ENCODE measurements around the gene PCNX2.

Gene PCNX2

DNA sequence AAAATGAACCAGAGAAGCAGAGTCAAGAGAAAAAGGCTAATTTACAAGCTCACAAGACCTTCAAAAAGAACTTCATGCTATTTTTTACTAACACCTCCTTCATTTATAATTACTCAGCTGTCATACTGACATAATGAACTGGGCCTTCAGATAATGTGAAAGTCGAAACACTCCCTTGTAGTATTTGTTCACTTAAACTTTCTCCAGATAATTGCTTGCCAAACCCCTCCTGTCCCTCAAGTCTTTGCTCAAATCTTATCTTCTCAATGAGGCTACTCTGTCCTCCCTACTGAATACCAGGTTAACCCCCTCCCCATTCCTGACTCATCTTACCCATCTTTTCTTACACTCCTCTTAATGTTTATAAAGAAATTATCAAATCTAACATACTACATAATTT is 20.9 kb upstream of the PCNX2 start:
- DNase-seq: no peak

DNA sequence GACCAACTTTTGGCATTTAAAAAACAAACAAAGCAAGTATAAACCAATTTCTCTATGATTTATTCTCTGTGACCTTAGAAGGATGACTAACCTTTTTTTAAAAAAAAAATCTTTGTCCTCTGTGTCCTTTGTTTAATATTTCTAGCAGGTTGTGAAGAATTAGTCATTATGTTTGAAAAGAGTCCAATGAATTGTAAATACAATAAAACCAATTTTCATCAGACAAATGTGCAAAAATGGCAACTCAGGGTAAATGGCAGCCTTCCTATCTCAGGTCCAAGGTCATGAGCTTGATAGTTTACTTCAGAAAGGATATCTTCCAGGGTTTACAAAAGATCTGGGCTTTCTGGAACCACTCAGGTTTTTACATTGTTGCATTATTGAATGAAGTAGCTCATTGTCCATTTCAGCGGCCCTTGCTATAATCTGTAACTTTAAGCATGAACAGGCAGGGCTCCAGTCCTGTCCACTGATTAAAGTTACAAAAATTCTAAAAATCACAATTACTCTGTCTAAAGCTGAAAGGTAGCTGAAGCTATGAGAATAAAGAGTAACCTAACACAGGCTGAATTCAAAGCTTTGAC is 20.3 kb upstream of the PCNX2 start:
- no peak for DNase-seq

DNA sequence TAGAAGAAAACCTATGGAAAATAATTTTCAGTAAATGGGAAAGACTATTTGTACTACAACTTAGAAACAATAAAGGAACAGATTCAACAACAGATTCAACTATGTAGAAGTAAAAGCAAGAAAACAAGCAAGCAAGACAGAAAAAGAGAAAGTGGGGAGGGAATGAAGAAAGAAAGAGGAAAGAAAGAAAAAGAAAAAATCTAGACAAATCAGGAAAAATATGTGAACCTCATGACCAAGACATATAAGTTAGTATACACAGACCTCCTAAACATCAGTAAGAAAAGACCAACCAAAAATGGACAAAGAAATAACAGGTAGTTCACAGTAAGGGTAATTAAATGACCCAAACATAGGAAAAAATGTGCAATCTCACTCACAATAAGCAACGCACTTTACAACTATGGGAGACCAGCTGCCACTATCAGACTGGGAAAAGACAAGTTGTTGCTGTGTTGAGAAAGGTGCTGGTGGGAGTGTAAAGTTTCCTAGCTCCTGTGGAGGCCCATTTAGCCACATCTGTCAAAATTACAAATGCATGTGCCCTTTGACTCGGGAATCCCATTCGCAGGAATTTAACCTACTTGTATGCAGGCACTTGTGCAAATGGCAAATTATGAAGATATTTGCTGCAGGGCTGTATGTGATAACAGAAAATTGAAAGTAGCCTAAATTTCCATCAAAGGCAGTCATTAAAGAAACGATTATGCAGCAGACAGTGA is 18.1 kb upstream of the PCNX2 start:
- no peak for DNase-seq

DNA sequence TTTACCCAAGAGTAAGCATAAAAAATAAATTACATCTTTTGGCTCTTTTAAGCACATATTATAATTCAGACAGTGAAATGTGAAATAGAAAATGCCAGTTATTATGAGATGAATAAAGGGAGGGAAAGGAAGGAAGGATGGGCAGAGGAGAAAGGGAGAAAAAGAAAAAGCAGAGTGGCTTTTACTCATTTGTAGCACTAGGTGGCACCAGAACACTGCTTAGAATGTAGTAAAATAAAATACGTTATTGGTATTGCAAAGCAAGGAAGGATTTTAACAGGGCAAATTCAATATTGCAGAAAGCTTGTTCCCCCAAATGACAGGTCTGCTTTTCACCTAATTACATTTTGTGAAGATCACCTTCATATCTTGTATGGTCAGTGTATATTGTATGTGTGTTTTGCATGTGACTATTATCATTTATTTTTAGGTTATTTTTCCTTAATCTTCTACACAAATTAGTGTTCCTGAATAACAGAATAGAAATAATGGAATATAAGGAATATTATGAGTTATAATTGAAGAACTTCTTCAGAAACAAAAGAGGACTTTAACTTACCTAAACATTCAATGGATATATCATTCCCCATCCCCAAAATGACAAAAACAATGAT is 9.1 kb upstream of the PCNX2 start:
- no peak for DNase-seq

DNA sequence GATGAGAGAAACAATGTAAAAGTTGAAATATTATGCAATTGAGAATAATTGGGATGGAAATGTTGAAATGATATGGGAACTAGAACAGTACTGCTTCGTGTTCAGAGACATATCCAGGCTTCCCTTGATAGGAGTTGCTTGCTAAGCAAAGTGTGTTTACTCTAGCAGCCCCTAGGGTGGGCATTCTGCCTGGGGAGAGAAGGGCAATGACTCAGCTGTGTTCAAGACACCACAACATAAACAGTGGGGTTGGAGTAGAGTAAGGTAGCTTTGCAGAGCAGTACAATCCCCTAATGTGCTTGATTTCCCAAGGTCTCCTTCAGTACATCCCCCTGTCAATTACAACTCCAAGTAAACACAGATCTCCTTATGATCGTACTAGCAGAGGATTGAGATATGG is 4.8 kb upstream of the PCNX2 start:
- no peak for DNase-seq

DNA sequence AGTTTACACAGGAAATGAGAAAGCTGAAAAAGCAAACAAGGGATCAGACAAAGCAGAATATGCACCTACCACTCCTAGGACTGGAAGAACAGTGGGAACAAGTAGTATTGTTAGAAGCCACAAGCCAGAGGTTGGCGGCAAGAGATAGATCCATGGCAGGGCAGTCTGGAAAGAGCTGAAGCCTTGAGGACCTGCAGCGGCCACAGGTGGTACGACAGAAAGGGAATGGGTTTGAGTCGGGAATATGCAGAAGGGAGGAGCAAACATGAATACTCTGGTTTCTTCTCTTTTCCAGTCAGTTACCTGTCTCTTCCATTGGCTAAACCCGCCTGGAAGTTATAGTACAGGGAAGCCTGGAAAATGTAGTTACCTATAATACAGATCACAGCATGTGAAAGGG is 3.9 kb upstream of the PCNX2 start:
- no peak for DNase-seq

DNA sequence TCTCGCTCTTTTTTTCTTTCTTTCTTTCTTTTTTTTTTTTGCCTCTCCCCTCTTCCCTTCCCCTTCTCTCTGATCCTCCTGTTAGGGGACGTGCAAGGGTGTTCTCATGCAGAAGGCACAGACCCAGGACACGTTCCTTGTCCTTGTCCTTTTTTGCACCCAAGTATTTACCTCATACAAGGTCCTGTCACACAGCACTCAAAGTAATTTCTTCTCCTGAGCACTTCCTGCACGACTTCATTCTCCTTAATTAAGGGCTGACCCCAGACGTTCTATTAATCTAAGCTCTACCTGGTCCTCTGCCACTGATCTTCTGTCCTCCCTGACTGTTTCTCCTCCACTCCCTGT is 424 bp upstream of the PCNX2 start:
- no peak for DNase-seq

DNA sequence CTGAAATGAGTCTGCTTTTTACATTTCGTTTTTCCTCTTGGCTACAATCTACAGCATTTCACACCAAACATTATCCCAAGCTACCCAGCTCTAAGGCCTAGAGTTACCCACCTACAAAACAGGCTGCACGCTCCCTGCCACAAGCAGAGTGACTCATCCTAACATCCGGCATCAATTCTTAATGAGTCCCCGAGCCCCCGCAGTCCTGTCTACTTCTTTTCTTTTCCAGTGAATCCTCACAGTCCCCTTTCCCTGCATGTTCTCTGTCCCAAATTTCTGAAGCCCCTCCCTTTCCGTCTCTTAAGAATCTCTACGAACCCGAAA is 650 bp downstream of the PCNX2 start:
- peak; percentile 33 for DNase-seq

DNA sequence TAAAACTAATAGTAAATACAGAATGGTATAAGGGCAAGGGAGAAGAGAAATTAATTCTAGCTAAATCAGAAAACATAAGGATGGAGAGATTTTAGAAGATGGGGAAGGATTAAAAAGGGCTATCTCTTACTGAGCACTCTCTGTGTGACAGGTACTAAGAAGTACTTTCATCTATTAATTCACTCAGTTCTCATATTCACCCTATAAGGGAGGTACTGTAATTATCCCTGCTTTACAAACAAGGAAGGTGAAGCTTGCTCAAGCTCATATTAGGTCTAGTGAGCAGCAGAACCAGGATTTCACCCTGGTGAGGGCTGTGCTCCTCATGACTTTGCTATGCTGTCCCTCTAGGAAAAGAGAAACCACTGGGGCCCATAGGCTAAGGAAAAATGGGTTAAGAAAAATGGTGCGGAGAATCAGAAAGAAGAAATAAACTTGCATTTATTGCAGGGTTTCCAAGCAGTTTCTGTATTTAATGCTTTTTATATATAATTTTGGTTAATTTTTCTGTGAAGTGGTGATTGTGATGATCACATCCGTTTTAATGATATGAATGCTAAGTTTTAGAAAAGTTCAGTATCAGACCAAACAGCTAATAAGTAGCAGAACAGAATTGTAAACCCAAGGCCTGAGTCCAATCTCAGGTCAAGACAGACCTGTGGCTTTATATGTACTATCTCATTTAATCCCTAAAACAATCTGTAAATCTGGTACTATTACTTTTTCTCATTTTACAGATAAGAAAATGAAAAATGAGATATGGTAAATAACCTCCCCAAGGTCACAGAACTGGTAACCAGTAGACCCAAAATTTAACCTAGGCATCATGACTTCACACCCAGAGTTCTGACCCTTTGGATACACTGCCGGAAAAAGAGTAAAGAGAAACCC is 1.7 kb downstream of the PCNX2 start:
- no peak for DNase-seq

DNA sequence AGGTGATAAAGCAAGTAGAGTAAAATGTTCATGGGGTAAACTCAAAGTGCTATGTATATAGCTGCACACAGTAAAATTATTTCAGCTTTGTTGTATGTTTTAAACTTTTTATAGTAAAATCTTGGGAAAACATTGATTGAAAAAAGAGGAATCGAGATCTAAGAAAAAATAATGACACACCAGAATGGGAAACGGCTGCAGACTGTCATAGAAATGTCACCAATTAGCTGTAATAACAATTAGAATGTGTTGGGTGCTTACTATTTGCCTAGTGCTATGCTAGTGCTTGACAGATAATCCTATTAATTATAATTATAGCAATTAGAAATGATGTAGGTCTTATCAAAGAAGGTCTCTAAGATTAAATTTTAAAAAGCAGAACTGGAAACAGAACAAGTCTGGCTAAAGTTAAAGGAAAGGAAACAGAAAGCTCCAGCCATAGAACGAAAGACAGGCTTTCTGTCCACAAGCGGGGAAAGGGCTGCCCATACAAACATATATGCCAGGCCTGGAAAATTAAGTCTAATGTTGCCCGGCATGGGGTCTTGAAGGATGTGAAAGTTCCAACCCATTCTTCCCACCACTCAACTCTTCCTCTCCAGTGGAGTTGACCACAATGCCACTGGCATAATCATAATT is 5.0 kb downstream of the PCNX2 start:
- no peak for DNase-seq

DNA sequence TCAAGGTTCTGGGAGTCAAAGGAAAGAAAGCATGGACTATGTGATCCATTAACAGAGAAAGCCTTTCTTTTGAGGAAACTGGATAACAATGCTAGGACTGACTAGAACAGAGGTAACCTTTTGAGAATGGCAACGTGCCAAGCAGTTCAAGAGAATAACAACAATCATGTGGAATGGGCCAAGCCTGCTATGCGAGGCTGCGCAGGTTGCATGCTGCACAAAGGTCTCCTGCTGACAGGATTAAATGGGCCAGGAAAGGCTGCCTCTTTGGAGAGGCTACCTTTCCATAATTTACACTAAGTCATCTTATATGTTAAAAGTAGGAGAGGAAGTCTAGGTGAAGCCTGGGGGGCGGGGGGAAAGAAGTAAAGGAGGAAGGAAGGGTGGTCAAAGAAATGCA is 5.8 kb downstream of the PCNX2 start:
- DNase-seq: no peak

DNA sequence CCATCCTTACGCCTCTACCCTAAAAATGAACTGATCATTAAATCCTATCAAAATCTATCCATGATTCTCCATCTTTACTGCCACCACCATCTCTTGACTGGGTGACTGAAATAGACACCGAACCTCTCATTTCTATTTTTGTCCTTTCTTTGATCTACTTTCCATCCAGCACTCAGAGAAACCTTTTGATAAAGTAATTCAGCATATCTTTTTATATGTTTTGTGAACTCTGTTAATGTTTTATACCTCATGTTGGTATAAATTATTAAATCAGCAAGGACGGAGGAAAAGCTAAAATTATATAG is 13.0 kb downstream of the PCNX2 start:
- no peak for DNase-seq

DNA sequence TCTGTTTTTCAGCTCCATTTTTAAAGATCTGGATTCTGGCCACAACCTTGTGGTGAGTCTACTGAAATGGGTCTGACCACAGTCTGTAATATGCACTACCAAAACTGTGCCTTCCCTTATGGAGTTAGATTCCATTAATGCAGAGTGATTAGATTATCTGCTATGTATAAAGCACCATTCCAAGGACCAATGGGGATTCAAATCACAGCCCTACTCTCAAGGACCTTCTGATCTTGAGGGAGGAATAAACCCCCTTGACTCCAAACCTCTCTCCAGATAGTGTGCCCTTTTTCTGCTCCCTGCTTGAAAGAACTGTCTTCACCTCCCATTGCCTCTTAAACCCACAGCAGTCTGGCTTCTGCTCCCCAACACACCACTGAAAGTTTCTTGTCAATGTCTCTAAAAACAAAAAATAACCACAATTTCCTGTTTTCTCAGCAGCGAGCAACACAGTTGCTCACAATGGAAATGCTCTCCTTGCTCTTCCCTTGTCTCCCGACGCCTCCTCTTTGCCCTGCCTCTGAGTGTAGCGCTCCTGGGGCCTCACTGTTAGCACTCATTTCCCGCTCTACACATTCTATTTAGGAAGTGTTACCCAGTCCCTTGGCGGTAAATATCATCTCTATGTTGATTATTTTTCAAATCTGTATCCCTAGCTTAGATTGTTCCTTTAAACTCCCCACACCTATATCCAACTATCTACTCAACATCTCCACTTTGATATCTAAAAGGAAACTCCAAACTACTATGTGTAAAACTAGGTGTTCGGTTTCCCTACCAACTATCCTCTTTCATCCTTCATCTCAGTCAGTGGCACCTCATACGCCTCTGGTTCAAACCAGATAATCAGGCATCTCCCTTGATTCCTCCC is 13.6 kb downstream of the PCNX2 start:
- peak; percentile 1 for DNase-seq

DNA sequence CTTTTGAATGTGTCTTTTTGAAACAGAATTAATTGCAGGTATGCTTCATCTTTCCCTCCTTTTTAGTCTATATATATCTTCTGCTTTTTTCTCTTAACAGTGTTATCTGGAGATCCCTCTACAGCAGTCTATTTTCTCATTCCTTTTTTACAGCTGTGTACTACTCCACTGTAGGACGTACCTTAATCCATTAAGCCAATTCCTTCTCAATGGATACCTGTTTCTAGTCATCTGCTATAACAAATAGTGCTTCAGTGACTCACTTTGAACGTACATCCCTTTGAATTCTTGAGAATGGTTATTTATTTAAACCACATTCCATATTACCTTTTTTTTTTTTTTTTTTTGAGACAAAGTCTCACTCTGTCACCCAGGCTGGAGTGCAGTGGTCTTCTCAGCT is 15.6 kb downstream of the PCNX2 start:
- no peak for DNase-seq

DNA sequence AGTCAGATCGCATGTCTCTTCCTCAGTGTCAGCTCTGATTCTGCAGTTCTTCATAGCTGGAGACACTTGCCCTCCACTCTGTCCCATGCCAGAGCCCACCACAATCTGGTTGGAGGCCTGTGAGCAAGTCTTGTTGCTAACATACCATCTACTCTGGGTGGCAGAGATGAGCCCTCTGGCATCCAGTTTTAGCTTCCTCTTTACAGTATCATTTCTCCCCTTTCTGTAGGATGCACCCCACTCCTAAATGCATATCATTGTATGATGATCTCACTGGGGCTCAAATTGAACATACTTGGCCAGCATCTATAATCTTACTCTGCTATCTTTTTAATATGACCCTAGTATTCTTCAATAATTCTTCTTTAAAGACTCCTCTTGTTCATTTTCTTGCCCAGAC is 16.9 kb downstream of the PCNX2 start:
- DNase-seq: no peak

DNA sequence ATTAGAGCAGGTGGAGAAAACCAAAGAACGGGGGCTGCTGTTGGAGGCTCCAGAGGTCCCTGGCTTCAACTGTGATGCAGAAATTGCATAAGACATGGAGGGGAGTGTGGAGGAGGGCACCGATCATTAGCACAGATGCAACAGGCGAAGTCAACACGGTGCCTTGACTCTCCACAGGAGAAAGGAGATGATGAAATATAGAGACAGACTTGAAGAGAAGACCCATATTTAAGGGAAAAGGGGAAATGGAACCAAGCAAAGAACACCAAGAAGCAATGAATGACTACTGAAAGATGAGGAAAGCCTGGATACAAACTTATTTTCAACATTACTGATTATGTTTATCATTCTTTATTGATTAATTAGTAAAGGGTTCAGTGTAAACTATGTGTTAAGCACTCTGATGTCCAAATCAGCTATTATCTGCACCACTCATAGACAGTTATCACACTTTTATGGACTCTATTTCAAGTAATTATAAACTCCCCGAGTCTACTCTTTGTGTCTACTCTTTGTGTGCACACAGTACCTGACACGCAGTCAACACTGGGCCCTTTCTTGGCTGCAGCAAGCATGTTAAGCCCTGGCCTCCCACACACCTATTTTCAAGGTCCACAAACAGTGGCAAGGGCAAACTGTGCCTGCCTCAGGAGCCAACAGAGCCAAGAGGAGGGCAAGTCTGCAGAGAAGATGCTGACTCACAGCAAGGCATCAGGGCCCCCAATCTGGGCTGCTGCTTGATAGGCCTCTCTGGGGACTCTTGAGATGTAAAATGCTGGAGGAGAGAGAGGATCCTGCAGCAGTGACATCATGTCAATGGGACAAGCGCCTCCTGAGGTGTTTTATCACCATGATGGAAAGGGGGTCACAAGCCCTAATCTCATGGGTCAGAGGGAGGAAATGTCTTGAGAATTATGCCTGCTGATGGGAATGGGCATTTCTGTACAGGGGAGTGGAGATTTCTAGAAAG is 17.6 kb downstream of the PCNX2 start:
- DNase-seq: no peak

DNA sequence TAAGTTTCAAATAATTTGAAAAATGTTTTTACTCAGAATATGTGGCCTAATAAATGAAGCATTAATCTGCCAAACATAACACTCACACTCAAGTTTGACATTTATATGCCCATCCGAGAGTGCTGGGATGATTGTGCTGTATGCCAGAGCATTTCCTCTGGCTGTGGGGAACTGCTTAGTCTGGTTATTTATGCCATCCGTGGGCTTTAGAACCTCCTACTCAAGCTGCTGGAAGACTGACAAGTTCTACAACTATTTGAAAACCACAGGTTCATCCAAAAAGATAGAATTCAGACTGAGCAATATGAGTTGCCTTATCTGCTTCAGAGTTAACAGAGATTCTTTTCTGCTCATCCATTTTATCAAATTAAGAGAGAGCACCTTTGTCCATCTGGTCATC is 25.9 kb downstream of the PCNX2 start:
- no peak for DNase-seq

DNA sequence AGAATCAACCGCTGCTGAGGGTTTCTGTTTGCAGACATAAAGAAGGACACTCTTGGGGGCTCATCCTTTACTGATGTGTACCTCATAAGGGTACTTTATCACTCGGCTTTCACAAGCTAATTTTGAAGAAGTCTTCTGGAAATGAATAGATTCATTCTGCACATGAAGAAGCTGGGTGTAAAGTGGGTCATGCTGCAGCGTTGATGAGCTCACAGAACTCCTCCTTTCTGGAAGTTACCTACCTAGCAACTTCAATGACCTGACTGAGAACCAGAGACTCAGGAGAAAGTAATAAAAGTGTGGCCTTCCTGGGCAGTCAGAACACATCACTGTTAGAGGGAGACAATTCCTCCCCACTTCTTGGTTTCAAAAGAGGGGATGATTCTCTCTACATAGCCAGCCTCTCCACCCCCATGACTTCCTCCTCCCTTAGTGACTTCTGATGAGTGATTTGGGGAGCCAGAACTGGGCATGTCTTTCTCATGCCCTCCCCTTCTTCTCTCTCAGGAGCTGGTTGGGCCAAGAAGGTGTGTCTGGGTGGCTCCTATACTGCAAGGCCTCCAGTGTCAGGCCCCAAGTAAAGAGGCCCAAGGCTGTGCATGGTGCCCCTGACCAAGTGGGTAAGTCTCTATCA is 27.0 kb downstream of the PCNX2 start:
- DNase-seq: no peak

DNA sequence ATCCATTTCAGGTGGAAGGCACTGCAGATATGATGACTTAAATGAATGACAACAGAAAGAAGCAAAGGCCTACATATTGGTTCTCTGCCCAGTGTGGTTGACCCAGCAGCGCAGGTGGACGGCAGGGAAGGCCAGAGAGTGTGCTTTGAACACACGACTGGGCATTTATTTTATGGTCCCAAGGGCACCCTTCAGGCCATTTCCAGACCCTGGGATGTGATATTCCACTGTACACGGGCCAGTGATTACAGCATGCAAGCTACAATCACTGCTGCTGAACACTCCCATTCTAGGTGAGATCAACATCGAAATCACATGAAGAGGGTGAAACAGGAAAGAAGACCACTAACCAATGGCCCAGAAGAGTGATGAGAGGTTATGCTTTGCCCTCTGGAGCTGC is 33.8 kb downstream of the PCNX2 start:
- no peak for DNase-seq

DNA sequence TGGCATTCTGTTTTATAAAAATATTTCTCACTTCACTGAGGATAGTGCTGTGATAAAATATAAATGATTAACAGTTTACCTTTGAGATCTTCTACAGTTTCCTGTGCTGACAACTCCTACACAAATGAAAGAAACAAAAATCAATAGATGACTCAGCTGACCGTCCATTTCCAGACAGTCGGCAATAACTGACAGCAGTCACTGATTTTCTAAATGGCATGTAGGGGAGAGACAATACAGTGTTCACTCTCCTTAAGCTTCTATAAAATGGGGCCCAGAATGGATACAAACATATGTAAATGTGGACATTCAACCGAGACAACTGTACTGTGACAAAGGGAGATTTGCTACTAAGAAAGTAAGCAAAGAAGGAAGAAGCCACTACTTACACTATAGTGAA is 34.3 kb downstream of the PCNX2 start:
- no peak for DNase-seq

DNA sequence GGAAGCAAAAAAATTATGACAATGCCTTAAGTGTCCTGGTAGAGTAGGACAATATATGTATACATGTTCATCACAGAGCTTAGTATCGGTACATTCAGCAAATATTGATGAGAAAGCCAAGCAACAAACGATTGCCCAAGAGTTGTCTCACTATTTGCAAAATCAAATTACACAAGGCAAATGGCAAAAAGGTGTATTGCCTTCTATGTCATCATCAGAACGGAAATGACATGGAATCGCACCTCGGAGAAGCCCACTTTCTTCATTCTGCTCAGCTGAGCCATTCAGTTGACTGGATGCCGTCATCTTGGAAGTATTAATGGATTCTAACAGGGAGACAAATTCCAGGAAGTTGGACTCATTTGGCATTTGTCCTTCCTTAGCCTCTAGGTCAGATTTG is 37.7 kb downstream of the PCNX2 start:
- no peak for DNase-seq

Data from T-helper 9 cell (primary cell).